HCT116 (cell line): ENCODE results near the gene GIT1. TPM values are rescaled to one million over a fixed set of nuclear protein-coding genes. Genes with fewer than 3 reads are reported as not detected.

Experiments used
- ATAC-seq: fragments of 200-7000 bp; cut with Tn5 transposase; 2 replicates; pipeline ENCODE4 v1.9.1; 2020; ENCODE audit warnings: mild to moderate bottlenecking, moderate library complexity
- BruUV-seq: library from RNA; stranded (reverse); fragments of 400-500 nt; replicated peaks from 2 replicates; lab custom pipeline; 2021; lab: Mats Ljungman, UMichigan
- CTCF ChIA-PET: fragments of 300-600 bp; sonication (Branson Sonifier 250); formaldehyde crosslinking; loops from one replicate; lab custom pipeline; 2021; ENCODE audit warnings: antibody characterized with exemption; lab: Charles Lee
- POLR2A ChIA-PET: fragments of 300-600, 350-600 bp; sonication (Branson Sonifier 250); formaldehyde crosslinking; loops from one replicate; lab custom pipeline; 2021; ENCODE audit warnings: antibody characterized with exemption; lab: Charles Lee
- RAD21 ChIA-PET, 2 experiments: fragments of 300-600 bp; sonication (Branson Sonifier 250); formaldehyde crosslinking; loops; one replicate each; lab custom pipeline; 2023; ENCODE audit warnings: low total read pairs in 2 of 2; ENCODE audit not compliant: uncharacterized antibody in 2 of 2, unreplicated experiment in 2 of 2, low non-redundant PET in 1 of 2; lab: Charles Lee
- DNase-seq: peaks from one replicate; pipeline ENCODE4 v3.0.0-alpha.2; 2010; ENCODE audit warnings: low read depth, low spot score
- H2AFZ ChIP-seq: fragments of 200-600 bp; shearing (Covaris generic), sonication (generic); 2 replicates; pipeline ENCODE4 v1.6.1; 2017; ENCODE audit warnings: low read depth, mixed run types, mixed read lengths, antibody characterized with exemption, low read length; ENCODE audit not compliant: poor library complexity, severe bottlenecking
- H3K27ac ChIP-seq: 2 replicates; pipeline ENCODE4 v1.5.1; 2012; ENCODE audit warnings: low read depth, low read length
- H3K27me3 ChIP-seq: fragments of 200-600 bp; sonication (generic); 2 replicates; pipeline ENCODE4 v1.6.1; 2016; ENCODE audit warnings: mixed run types, low read length, mixed read lengths; ENCODE audit not compliant: insufficient read depth
- H3K36me3 ChIP-seq, 2 experiments: fragments of 200-500 bp in 1 of 2; fragments of 200-600 bp in 1 of 2; sonication (Bioruptor generic) in 1 of 2; sonication (generic) in 1 of 2; 2 replicates each; pipeline versions ENCODE4 v1.5.1 to v1.6.1; 2014 to 2016; ENCODE audit warnings: low read length in 2 of 2, inconsistent platforms in 1 of 2, mixed read lengths in 1 of 2, mixed run types in 1 of 2; ENCODE audit not compliant: insufficient read depth in 2 of 2, control insufficient read depth in 1 of 2
- H3K4me1 ChIP-seq, 2 experiments: fragments of 200-600 bp in 1 of 2; sonication (generic) in 1 of 2; 2 replicates each; pipeline versions ENCODE4 v1.5.1 to v1.6.1; 2012 to 2017; ENCODE audit warnings: low read length in 2 of 2, inconsistent platforms in 1 of 2, mild to moderate bottlenecking in 1 of 2, mixed read lengths in 1 of 2, mixed run types in 1 of 2, moderate library complexity in 1 of 2; ENCODE audit not compliant: insufficient read depth in 2 of 2, control insufficient read depth in 1 of 2
- H3K4me2 ChIP-seq: fragments of 200-600 bp; sonication (generic); 2 replicates; pipeline ENCODE4 v1.6.1; 2017; ENCODE audit warnings: mixed run types, low read length, mixed read lengths
- H3K4me3 ChIP-seq, 2 experiments: fragments of 200-600 bp in 1 of 2; sonication (generic) in 1 of 2; replicated peaks in 1 of 2; 2 replicates each; pipeline ENCODE4 v1.5.1; 2011 to 2016; ENCODE audit warnings: low read length in 2 of 2, control low read depth in 1 of 2, low read depth in 1 of 2, mild to moderate bottlenecking in 1 of 2, mixed read lengths in 1 of 2, mixed run types in 1 of 2
- H3K79me2 ChIP-seq: fragments of 200-600 bp; sonication (generic); 2 replicates; pipeline ENCODE4 v1.6.1; 2017; ENCODE audit warnings: mild to moderate bottlenecking, mixed run types, low read length, moderate library complexity, mixed read lengths; ENCODE audit not compliant: insufficient read depth
- H3K9ac ChIP-seq: fragments of 200-600 bp; sonication (generic); 2 replicates; pipeline ENCODE4 v1.6.1; 2016; ENCODE audit warnings: low read length, mixed read lengths
- H3K9me2 ChIP-seq: fragments of 200-600 bp; sonication (generic), shearing (Covaris generic); 2 replicates; pipeline ENCODE4 v1.6.1; 2017; ENCODE audit warnings: mixed run types, mild to moderate bottlenecking, moderate library complexity; ENCODE audit not compliant: insufficient read depth
- H3K9me3 ChIP-seq, 2 experiments: fragments of 200-500 bp in 1 of 2; fragments of 200-600 bp in 1 of 2; sonication (Bioruptor generic) in 1 of 2; sonication (generic) in 1 of 2; 2 replicates each; pipeline ENCODE4 v1.6.1; 2014 to 2017; ENCODE audit warnings: low read length in 2 of 2, mixed read lengths in 2 of 2, inconsistent platforms in 1 of 2, low read depth in 1 of 2, mild to moderate bottlenecking in 1 of 2, mixed run types in 1 of 2, moderate library complexity in 1 of 2; ENCODE audit not compliant: control insufficient read depth in 1 of 2, insufficient read depth in 1 of 2
- H4K20me1 ChIP-seq: fragments of 200-600 bp; sonication (generic), shearing (Covaris generic); 2 replicates; pipeline ENCODE4 v1.6.1; 2017; ENCODE audit warnings: mixed run types, mild to moderate bottlenecking, moderate library complexity; ENCODE audit not compliant: insufficient read depth
- CBX3 ChIP-seq: IDR thresholded peaks from 2 replicates; pipeline ENCODE4 v1.6.1; 2012; ENCODE audit warnings: low read depth
- CEBPB ChIP-seq: IDR thresholded peaks from 2 replicates; pipeline ENCODE4 v1.6.1; 2012; ENCODE audit warnings: low read depth
- CTCF ChIP-seq, 3 experiments: fragments of 200-600 bp in 1 of 3; sonication (generic) in 1 of 3; IDR thresholded peaks in 2 of 3; conservative IDR thresholded peaks in 1 of 3; 2 replicates each; pipeline ENCODE4 v1.5.1; 2012 to 2017; ENCODE audit warnings: low read depth in 2 of 3, low read length in 2 of 3, antibody characterized with exemption in 1 of 3, borderline replicate concordance in 1 of 3, control low read depth in 1 of 3, mild to moderate bottlenecking in 1 of 3, mixed read lengths in 1 of 3, mixed run types in 1 of 3, moderate library complexity in 1 of 3; ENCODE audit not compliant: insufficient read depth in 1 of 3
- EGR1 ChIP-seq: IDR thresholded peaks from 2 replicates; pipeline ENCODE4 v1.6.1; 2012; ENCODE audit warnings: low read depth
- ELF1 ChIP-seq: IDR thresholded peaks from 2 replicates; pipeline ENCODE4 v1.6.1; 2012; ENCODE audit warnings: low read depth, borderline replicate concordance
- FOSL1 ChIP-seq: IDR thresholded peaks from 2 replicates; pipeline ENCODE4 v1.6.1; 2012; ENCODE audit warnings: low read depth
- JUND ChIP-seq: IDR thresholded peaks from 2 replicates; pipeline ENCODE4 v1.6.1; 2012
- POLR2A ChIP-seq: IDR thresholded peaks from 2 replicates; pipeline ENCODE4 v1.7.0; 2011; ENCODE audit warnings: borderline replicate concordance; ENCODE audit not compliant: insufficient read depth, insufficient read length; ENCODE audit errors: extremely low read depth
- SIN3A ChIP-seq: IDR thresholded peaks from 2 replicates; pipeline ENCODE4 v1.6.1; 2012; ENCODE audit warnings: low read depth
- TCF7L2 ChIP-seq: IDR thresholded peaks from 2 replicates; pipeline ENCODE4 v1.7.0; 2011; ENCODE audit warnings: borderline replicate concordance, inconsistent platforms; ENCODE audit not compliant: insufficient read depth, insufficient read length; ENCODE audit errors: extremely low read depth
- YY1 ChIP-seq: IDR thresholded peaks from 2 replicates; pipeline ENCODE4 v1.6.1; 2011; ENCODE audit warnings: low read length, low read depth, moderate library complexity, mild to moderate bottlenecking; ENCODE audit not compliant: insufficient replicate concordance; ENCODE audit errors: extremely low read depth
- ZFX ChIP-seq: fragments of 450-650 bp; IDR thresholded peaks from 2 replicates; pipeline ENCODE4 v1.6.1; 2017
- ZNF274 ChIP-seq: fragments of 200-500 bp; sonication (Bioruptor generic); IDR thresholded peaks from 2 replicates; pipeline ENCODE4 v1.6.1; 2014; ENCODE audit warnings: mild to moderate bottlenecking, low read depth, low read length, inconsistent platforms
- intact Hi-C: fragments of 100-400 bp; cut with micrococcal nuclease; formaldehyde crosslinking; loops from 2 replicates; pipeline ENCODE4 v1.10.0; 2022
- total RNA-seq: library from RNA; stranded (reverse); gene quantifications from one replicate; pipeline ENCODE4 v1.2.1, GENCODE V29; 2021; ENCODE audit not compliant: unreplicated experiment
- TF ChIP-seq, protein P1 (sequence below): IDR thresholded peaks from 2 replicates; pipeline ENCODE4 v1.6.1; 2012
- TF ChIP-seq, protein P2 (sequence below): IDR thresholded peaks from 2 replicates; pipeline ENCODE4 v1.6.1; 2011; ENCODE audit warnings: mild to moderate bottlenecking, low read length, moderate library complexity; ENCODE audit not compliant: insufficient replicate concordance; ENCODE audit errors: extremely low read depth

The GIT1 gene
- total RNA-seq, 1 experiment from 2014 or later: 76.5 TPM

DNA sequence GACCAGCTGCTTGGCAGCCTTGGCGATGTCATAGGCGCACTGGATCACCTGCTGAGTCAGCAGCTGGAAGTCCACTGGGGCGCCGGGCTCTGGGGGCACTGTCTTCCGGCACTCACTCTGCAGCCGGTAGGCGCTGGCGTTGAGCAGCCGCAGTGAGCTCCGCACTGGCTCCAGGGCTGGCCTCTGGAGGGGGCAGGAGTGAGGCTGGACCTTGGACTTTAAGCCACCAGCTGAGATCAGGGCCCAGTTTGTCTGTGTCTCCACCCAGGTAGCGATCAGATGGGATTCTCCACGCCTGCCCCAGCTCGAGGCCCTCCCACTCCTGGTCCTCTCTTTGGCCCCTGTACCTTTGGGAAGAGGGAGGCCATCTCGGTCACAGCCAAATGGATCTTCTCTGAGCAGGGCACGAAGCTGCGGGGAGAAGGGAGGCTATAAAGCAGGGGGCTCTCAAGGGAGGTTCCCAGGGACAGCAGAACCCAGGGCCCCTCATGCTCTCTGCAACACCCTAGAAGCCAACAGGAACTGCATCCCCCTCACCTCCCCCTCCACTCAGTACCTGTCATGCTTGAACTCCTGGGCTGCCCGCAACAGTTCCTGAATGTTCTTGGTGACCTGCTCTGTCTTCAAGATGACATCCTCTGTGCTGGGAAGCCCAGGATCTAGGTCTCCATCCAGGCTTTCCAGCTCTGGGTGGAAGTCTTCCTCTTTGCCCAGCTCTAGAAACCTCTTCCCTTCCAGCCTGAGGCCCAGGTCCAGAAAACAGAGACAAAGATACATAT, 14.5 kb downstream of the GIT1 start:
- POLR2A ChIA-PET: no interaction called here
- no peaks in the 10 kb centered on the region for H4K20me1 ChIP-seq
- RAD21 ChIA-PET: no interaction called here
- CTCF ChIA-PET: interaction anchor here (1.6 kb wide), 1 partner anchor 16 kb away, joined by 3 read pairs; no protein-coding TSS in a partner anchor
- no peak overlapping the region for H3K4me3 ChIP-seq
- TF ChIP-seq ELF1: no peak
- TF ChIP-seq CEBPB: no peak
- TF ChIP-seq ZNF274: no peak
- TF ChIP-seq POLR2A: no peak
- no peak for TF ChIP-seq TCF7L2
- TF ChIP-seq, protein P1, sequence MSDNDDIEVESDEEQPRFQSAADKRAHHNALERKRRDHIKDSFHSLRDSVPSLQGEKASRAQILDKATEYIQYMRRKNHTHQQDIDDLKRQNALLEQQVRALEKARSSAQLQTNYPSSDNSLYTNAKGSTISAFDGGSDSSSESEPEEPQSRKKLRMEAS: no peak
- TF ChIP-seq JUND: no peak
- TF ChIP-seq EGR1: no peak
- no peak for TF ChIP-seq ZFX
- TF ChIP-seq CBX3: no peak
- no peak for TF ChIP-seq FOSL1
- TF ChIP-seq CTCF (IDR thresholded peaks at IDR 0.05 in 2 of 3, conservative IDR thresholded peaks at IDR 0.05 in 1 of 3; ENCODE audit: borderline replicate concordance in 1 of 3, insufficient read depth in 1 of 3, low read depth in 2 of 3, low read length in 2 of 3): no peak
- no peak for TF ChIP-seq SIN3A
- TF ChIP-seq, protein P2, sequence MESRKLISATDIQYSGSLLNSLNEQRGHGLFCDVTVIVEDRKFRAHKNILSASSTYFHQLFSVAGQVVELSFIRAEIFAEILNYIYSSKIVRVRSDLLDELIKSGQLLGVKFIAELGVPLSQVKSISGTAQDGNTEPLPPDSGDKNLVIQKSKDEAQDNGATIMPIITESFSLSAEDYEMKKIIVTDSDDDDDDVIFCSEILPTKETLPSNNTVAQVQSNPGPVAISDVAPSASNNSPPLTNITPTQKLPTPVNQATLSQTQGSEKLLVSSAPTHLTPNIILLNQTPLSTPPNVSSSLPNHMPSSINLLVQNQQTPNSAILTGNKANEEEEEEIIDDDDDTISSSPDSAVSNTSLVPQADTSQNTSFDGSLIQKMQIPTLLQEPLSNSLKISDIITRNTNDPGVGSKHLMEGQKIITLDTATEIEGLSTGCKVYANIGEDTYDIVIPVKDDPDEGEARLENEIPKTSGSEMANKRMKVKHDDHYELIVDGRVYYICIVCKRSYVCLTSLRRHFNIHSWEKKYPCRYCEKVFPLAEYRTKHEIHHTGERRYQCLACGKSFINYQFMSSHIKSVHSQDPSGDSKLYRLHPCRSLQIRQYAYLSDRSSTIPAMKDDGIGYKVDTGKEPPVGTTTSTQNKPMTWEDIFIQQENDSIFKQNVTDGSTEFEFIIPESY: no peak
- TF ChIP-seq YY1: no peak
- TF ChIP-seq, all 23 proteins: peak for 0
- Histone ChIP-seq H3K4me2 (no peak overlapping the region), H3K9ac (no peak overlapping the region), H3K9me2 (no peaks in the 10 kb centered on the region), H3K36me3 (peaks cover 6 to 9% of the 10 kb centered on the region in 2 experiments; a peak in 2 of 4 replicates), H3K27me3 (no peaks in the 10 kb centered on the region), H3K4me1 (no peaks in the 10 kb centered on the region), H2AFZ (no peak overlapping the region), H3K9me3 (no peaks in the 10 kb centered on the region), H3K27ac (no peak overlapping the region), H3K79me2 (no peaks in the 10 kb centered on the region)
- ATAC-seq (no peak), DNase-seq (no peak)
- intact Hi-C loops: no loop called here
- BruUV-seq: no TSS peak
